Skeletal muscle satellite cell (primary cell): Measurements from ENCODE around the gene RANBP1.

ENCODE experiments used
- H3K27me3 ChIP-seq: 2 replicates; pipeline ENCODE4 v1.7.0; 2013; ENCODE audit warnings: low read length; ENCODE audit not compliant: control insufficient read depth, insufficient read depth
- H3K36me3 ChIP-seq: 2 replicates; pipeline ENCODE4 v1.7.0; 2013; ENCODE audit warnings: mild to moderate bottlenecking, control low read depth, low read length; ENCODE audit not compliant: insufficient read depth
- H3K4me1 ChIP-seq: 2 replicates; pipeline ENCODE4 v1.7.0; 2013; ENCODE audit warnings: low read length; ENCODE audit not compliant: control insufficient read depth, insufficient read depth
- H3K4me2 ChIP-seq: 2 replicates; pipeline ENCODE4 v1.7.0; 2013; ENCODE audit warnings: mild to moderate bottlenecking, low read length
- H3K4me3 ChIP-seq: 2 replicates; pipeline ENCODE4 v1.7.0; 2013; ENCODE audit warnings: low read length
- H3K9ac ChIP-seq: 2 replicates; pipeline ENCODE4 v1.7.0; 2013; ENCODE audit warnings: mild to moderate bottlenecking, low read depth, low read length, moderate library complexity
- H3K9me3 ChIP-seq: replicated peaks from 2 replicates; pipeline ENCODE4 v1.7.0; 2013; ENCODE audit warnings: mild to moderate bottlenecking, control low read depth, low read length

The RANBP1 gene

GRCh38 chr22:20130731-20131596 lies 15.1 kb downstream of the RANBP1 start:
- Histone ChIP-seq H3K9ac (peak overlapping the region; percentile 90), H3K4me1 (peaks cover 16% of the 10 kb centered on the region), H3K9me3 (no peaks in the 10 kb centered on the region), H3K27me3 (no peaks in the 10 kb centered on the region), H3K4me2 (peak overlapping the region; percentile 99), H3K4me3 (peak overlapping the region; percentile 95), H3K36me3 (peaks cover 19% of the 10 kb centered on the region)

GRCh38 chr22:20131597-20131858 lies 15.6 kb downstream of the RANBP1 start, which contains the start of gene ZDHHC8:
Gene ZDHHC8, plus strand, starts transcription at chr22:20131804. Its CDS starts 144 bp downstream, at chr22:20131948.
- H3K4me2 ChIP-seq = peak within 1 kb of the TSS; percentile 99
- H3K9ac ChIP-seq = peak within 1 kb of the TSS; percentile 90
- H3K9me3 ChIP-seq = no peaks in the 10 kb centered on the region
- H3K4me3 ChIP-seq = peak within 1 kb of the TSS; percentile 95
- H3K4me1 ChIP-seq = peaks cover 16% of the 10 kb centered on the region
- peaks cover 14% of the 10 kb centered on the region for H3K36me3 ChIP-seq
- no peaks in the 10 kb centered on the region for H3K27me3 ChIP-seq

- H3K4me1 ChIP-seq = peaks cover 19% of the 10 kb centered on the region
- peak overlapping the region; percentile 82 for H3K9ac ChIP-seq
- H3K9me3 ChIP-seq = no peaks in the 10 kb centered on the region
- H3K36me3 ChIP-seq = peaks cover 11% of the 10 kb centered on the region
- no peaks in the 10 kb centered on the region for H3K27me3 ChIP-seq
- peak overlapping the region; percentile 78 for H3K4me3 ChIP-seq
- peak overlapping the region; percentile 88 for H3K4me2 ChIP-seq
Observed at GRCh38 chr22:20131859-20132685, 16.2 kb downstream of the RANBP1 start.

- Histone ChIP-seq H3K4me3 (peak overlapping the region; percentile 78), H3K4me2 (peak overlapping the region; percentile 88), H3K36me3 (peaks cover 6% of the 10 kb centered on the region), H3K4me1 (peaks cover 26% of the 10 kb centered on the region), H3K9me3 (no peaks in the 10 kb centered on the region), H3K9ac (peak overlapping the region; percentile 82), H3K27me3 (no peaks in the 10 kb centered on the region)
Observed at GRCh38 chr22:20132686-20133246, 16.9 kb downstream of the RANBP1 start.

- H3K9me3 ChIP-seq = no peaks in the 10 kb centered on the region
- no peak overlapping the region for H3K9ac ChIP-seq
- no peaks in the 10 kb centered on the region for H3K27me3 ChIP-seq
- no peaks in the 10 kb centered on the region for H3K36me3 ChIP-seq
- no peak overlapping the region for H3K4me3 ChIP-seq
- H3K4me1 ChIP-seq = peaks cover 35% of the 10 kb centered on the region
- peak overlapping the region; percentile 13 for H3K4me2 ChIP-seq
Observed at GRCh38 chr22:20133930-20134549, 18.1 kb downstream of the RANBP1 start.

- Histone ChIP-seq H3K9me3 (no peaks in the 10 kb centered on the region), H3K4me3 (no peak overlapping the region), H3K4me2 (no peak overlapping the region), H3K9ac (no peak overlapping the region), H3K27me3 (no peaks in the 10 kb centered on the region), H3K4me1 (peaks cover 35% of the 10 kb centered on the region), H3K36me3 (peaks cover 5% of the 10 kb centered on the region)
Observed at GRCh38 chr22:20135265-20135664, 19.4 kb downstream of the RANBP1 start.

GRCh38 chr22:20135806-20136602 lies 20.1 kb downstream of the RANBP1 start:
- H3K27me3 ChIP-seq = no peaks in the 10 kb centered on the region
- H3K4me1 ChIP-seq = peaks cover 36% of the 10 kb centered on the region
- H3K4me3 ChIP-seq = no peak overlapping the region
- no peaks in the 10 kb centered on the region for H3K9me3 ChIP-seq
- H3K4me2 ChIP-seq = no peak overlapping the region
- H3K9ac ChIP-seq = no peak overlapping the region
- H3K36me3 ChIP-seq = peaks cover 9% of the 10 kb centered on the region

GRCh38 chr22:20136603-20136873 lies 20.6 kb downstream of the RANBP1 start:
- Histone ChIP-seq H3K36me3 (peaks cover 12% of the 10 kb centered on the region), H3K9ac (no peak overlapping the region), H3K9me3 (no peaks in the 10 kb centered on the region), H3K4me2 (no peak overlapping the region), H3K4me3 (no peak overlapping the region), H3K4me1 (peaks cover 41% of the 10 kb centered on the region), H3K27me3 (no peaks in the 10 kb centered on the region)

- Histone ChIP-seq H3K9me3 (no peaks in the 10 kb centered on the region), H3K9ac (no peak overlapping the region), H3K4me2 (peak overlapping the region; percentile 62), H3K27me3 (no peaks in the 10 kb centered on the region), H3K36me3 (peaks cover 12% of the 10 kb centered on the region), H3K4me3 (no peak overlapping the region), H3K4me1 (peaks cover 47% of the 10 kb centered on the region)
Observed at GRCh38 chr22:20137113-20137512, 21.2 kb downstream of the RANBP1 start.

- Histone ChIP-seq H3K4me3 (peak overlapping the region; percentile 32), H3K4me1 (peaks cover 48% of the 10 kb centered on the region)
Observed at GRCh38 chr22:20137671-20138416, 21.9 kb downstream of the RANBP1 start.

More at GRCh38 chr22:20137671-20138416, 21.9 kb downstream of the RANBP1 start:
- Histone ChIP-seq H3K36me3 (peaks cover 17% of the 10 kb centered on the region), H3K4me2 (peak overlapping the region; percentile 62), H3K9ac (no peak overlapping the region), H3K9me3 (no peaks in the 10 kb centered on the region), H3K27me3 (no peaks in the 10 kb centered on the region)
